K562 (cell line): ENCODE measurements around the gene MED12. TPM values are rescaled to one million over a fixed set of nuclear protein-coding genes. Genes with fewer than 3 reads are reported as not detected.
A peak's percentile ranks its signal among the peaks of the same experiment; 100 is the strongest.

ENCODE experiments used
- ARID2 ChIP-seq: fragments of 450-650 bp; IDR thresholded peaks from 2 replicates; pipeline ENCODE4 v1.6.1; 2017; ENCODE audit warnings: antibody characterized with exemption, mild to moderate bottlenecking
- CBFA2T3 ChIP-seq: fragments of 450-650 bp; IDR thresholded peaks from 2 replicates; pipeline ENCODE4 v1.6.1; 2017
- MEIS2 ChIP-seq: fragments of 450-650 bp; IDR thresholded peaks from 2 replicates; pipeline ENCODE4 v1.6.1; 2014; ENCODE audit warnings: mild to moderate bottlenecking; ENCODE audit not compliant: partially characterized antibody
- NFIC ChIP-seq: fragments of 450-650 bp; IDR thresholded peaks from 2 replicates; pipeline ENCODE4 v1.6.1; 2017; ENCODE audit warnings: mild to moderate bottlenecking, inconsistent platforms
- PHB2 ChIP-seq: fragments of 450-650 bp; IDR thresholded peaks from 2 replicates; pipeline ENCODE4 v1.6.1; 2017; ENCODE audit warnings: low read depth
- POLR2AphosphoS5 ChIP-seq: IDR thresholded peaks from 2 replicates; pipeline ENCODE4 v1.6.1; 2011; ENCODE audit warnings: mild to moderate bottlenecking, low read depth, low read length, moderate library complexity; ENCODE audit not compliant: control insufficient read depth, insufficient read depth
- POLR2H ChIP-seq: IDR thresholded peaks from 2 replicates; pipeline ENCODE4 v1.6.1; 2016; ENCODE audit warnings: missing genetic modification characterization, low read depth, mild to moderate bottlenecking, control low read depth, missing compliant biosample characterization, moderate library complexity
- RCOR1 ChIP-seq, 2 experiments: IDR thresholded peaks; 2 replicates each; pipeline ENCODE4 v1.6.1; 2012; ENCODE audit warnings: low read depth in 2 of 2, low read length in 2 of 2, borderline replicate concordance in 1 of 2, improper control_type of control experiment in 1 of 2
- SIN3B ChIP-seq: fragments of 450-650 bp; IDR thresholded peaks from 2 replicates; pipeline ENCODE4 v1.6.1; 2017; ENCODE audit warnings: low read depth, mild to moderate bottlenecking, moderate library complexity
- SMARCE1 ChIP-seq: fragments of 450-650 bp; IDR thresholded peaks from 2 replicates; pipeline ENCODE4 v1.7.1; 2016; ENCODE audit warnings: mild to moderate bottlenecking
- TAL1 ChIP-seq: fragments of 450-650 bp; IDR thresholded peaks from 2 replicates; pipeline ENCODE4 v1.6.1; 2016; ENCODE audit warnings: mild to moderate bottlenecking
- TEAD4 ChIP-seq, 2 experiments: sonication (generic) in 1 of 2; formaldehyde crosslinking in 1 of 2; IDR thresholded peaks; 2 replicates each; pipeline versions ENCODE4 v1.6.1 to v1.8.0; 2012 to 2022; ENCODE audit warnings: borderline replicate concordance in 1 of 2, inconsistent platforms in 1 of 2, low read length in 1 of 2, mild to moderate bottlenecking in 1 of 2, missing genetic modification reagents in 1 of 2
- polyA plus RNA-seq, 8 experiments: library from polyadenylated mRNA; depleted of rRNA in 4 of 8; stranded (reverse) in 5 of 8; unstranded in 3 of 8; fragments of >200 nt; fragmentation: Nextera tagmentation in 2 of 8; fragmentation: Illumina TruSeq in 1 of 8; extraction: Ambion mirVana in 2 of 8; extraction: Trizol in 1 of 8; gene quantifications; 2 replicates each; pipeline versions ENCODE4 v1.2.1 to v1.2.3, GENCODE V29; 2011 to 2014; ENCODE audit warnings: inconsistent platforms in 1 of 8, missing spikeins in 1 of 8
- total RNA-seq, 7 experiments: library from RNA; depleted of rRNA in 6 of 7; stranded (reverse); fragments of >200 nt in 6 of 7; fragmentation: Illumina TruSeq in 2 of 7; extraction: Trizol in 2 of 7; gene quantifications; 2 replicates each; pipeline versions ENCODE4 v1.2.1 to v1.2.3, GENCODE V29; 2011 to 2021; ENCODE audit warnings: low replicate concordance in 1 of 7
- TF ChIP-seq, protein P1 (sequence below): IDR thresholded peaks from 3 replicates; pipeline ENCODE4 v1.6.1; 2011; ENCODE audit warnings: borderline replicate concordance, mild to moderate bottlenecking; ENCODE audit not compliant: insufficient read length, insufficient read depth
- TF ChIP-seq, protein P2 (sequence below): fragments of 450-650 bp; formaldehyde crosslinking; conservative IDR thresholded peaks from 2 replicates; pipeline ENCODE4 v1.4.0; 2022; ENCODE audit warnings: mild to moderate bottlenecking, missing genetic modification characterization

MED12 gene
- total and polyA plus RNA-seq, 9 of the 15 experiments (the other 6 are each of a cell fraction or from before 2014, with no cell fraction given): 1.6 to 49.7 (median 8.6) TPM

GRCh38 chrX:71095033-71095432, 23.4 kb upstream of the MED12 start (continued):
- peak; percentile 47; the same call in 1 of the 2 replicates for TF ChIP-seq POLR2AphosphoS5
- TF ChIP-seq CBFA2T3: peak; percentile 89
- TF ChIP-seq PHB2: 0 out of 2 replicates have a peak, but pooled peaks have one; percentile 56
- TF ChIP-seq POLR2H (tag): no peak
- TF ChIP-seq RCOR1 (IDR thresholded peaks at IDR 0.05; ENCODE audit: borderline replicate concordance in 1 of 2, low read depth in 2 of 2, low read length in 2 of 2): peak in 1 of 2 experiments; percentile 20; a peak in 1 of 4 replicates
- TF ChIP-seq, protein P1, sequence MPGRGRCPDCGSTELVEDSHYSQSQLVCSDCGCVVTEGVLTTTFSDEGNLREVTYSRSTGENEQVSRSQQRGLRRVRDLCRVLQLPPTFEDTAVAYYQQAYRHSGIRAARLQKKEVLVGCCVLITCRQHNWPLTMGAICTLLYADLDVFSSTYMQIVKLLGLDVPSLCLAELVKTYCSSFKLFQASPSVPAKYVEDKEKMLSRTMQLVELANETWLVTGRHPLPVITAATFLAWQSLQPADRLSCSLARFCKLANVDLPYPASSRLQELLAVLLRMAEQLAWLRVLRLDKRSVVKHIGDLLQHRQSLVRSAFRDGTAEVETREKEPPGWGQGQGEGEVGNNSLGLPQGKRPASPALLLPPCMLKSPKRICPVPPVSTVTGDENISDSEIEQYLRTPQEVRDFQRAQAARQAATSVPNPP: no peak
- peak; percentile 68 for TF ChIP-seq MEIS2
- peak; percentile 71 for TF ChIP-seq TAL1
- TF ChIP-seq SMARCE1: peak; percentile 48; the same call in 1 of the 2 replicates
- TF ChIP-seq TEAD4 (IDR thresholded peaks at IDR 0.05; ENCODE audit: low read length): peak; percentile 48
- no peak for TF ChIP-seq TEAD4 (CRISPR knock-in tag; IDR thresholded peaks at IDR 0.05; ENCODE audit: borderline replicate concordance)
- TF ChIP-seq SIN3B: no peak
- TF ChIP-seq ARID2: no peak
- TF ChIP-seq, protein P2, sequence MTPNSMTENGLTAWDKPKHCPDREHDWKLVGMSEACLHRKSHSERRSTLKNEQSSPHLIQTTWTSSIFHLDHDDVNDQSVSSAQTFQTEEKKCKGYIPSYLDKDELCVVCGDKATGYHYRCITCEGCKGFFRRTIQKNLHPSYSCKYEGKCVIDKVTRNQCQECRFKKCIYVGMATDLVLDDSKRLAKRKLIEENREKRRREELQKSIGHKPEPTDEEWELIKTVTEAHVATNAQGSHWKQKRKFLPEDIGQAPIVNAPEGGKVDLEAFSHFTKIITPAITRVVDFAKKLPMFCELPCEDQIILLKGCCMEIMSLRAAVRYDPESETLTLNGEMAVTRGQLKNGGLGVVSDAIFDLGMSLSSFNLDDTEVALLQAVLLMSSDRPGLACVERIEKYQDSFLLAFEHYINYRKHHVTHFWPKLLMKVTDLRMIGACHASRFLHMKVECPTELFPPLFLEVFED (CRISPR knock-in tag): no peak
- peak; percentile 41 for TF ChIP-seq NFIC
